Type B pancreatic cell (in vitro differentiated cells): ENCODE measurements around the gene KIR3DL3. TPM values are rescaled to one million over a fixed set of nuclear protein-coding genes. Genes with fewer than 3 reads are reported as not detected.
A peak's percentile ranks its signal among the peaks of the same experiment; 100 is the strongest.
"Not testable (repeated sequence)": the region's sequence is repeated elsewhere in the genome, so short reads cannot be mapped to it uniquely, and the experiment has no call there.

ENCODE experiments used
- DNase-seq: peaks from one replicate; pipeline ENCODE4 v3.0.0; 2021; ENCODE audit warnings: mixed read lengths; ENCODE audit not compliant: unreplicated experiment; ENCODE audit errors: extremely low spot score
- H3K27ac Mint-ChIP-seq: 2 replicates; pipeline ENCODE4 v1.8.0; 2021; ENCODE audit warnings: mild to moderate bottlenecking, mixed read lengths
- H3K27me3 Mint-ChIP-seq: 2 replicates; pipeline ENCODE4 v1.8.0; 2021; ENCODE audit warnings: mixed read lengths
- H3K36me3 Mint-ChIP-seq: 2 replicates; pipeline ENCODE4 v1.8.0; 2021; ENCODE audit warnings: mixed read lengths
- H3K4me1 Mint-ChIP-seq: one replicate; pipeline ENCODE4 v1.8.0; 2021; ENCODE audit warnings: mixed read lengths; ENCODE audit not compliant: unreplicated experiment
- H3K4me3 Mint-ChIP-seq: 2 replicates; pipeline ENCODE4 v1.8.0; 2021; ENCODE audit warnings: mild to moderate bottlenecking, mixed read lengths
- H3K9me3 Mint-ChIP-seq: 2 replicates; pipeline ENCODE4 v1.8.0; 2021; ENCODE audit warnings: mixed read lengths
- CTCF ChIP-seq: fragments of 200-600 bp; sonication (generic); conservative IDR thresholded peaks from 2 replicates; pipeline ENCODE4 v1.5.0; 2021; ENCODE audit warnings: antibody characterized with exemption, mild to moderate bottlenecking
- total RNA-seq: library from RNA; stranded (reverse); gene quantifications from 2 replicates; pipeline ENCODE4 v1.2.1, GENCODE V29; 2021; ENCODE audit warnings: low replicate concordance

KIR3DL3 gene
- total RNA-seq, 1 donor from 2014 or later = not detected

GRCh38 chr19:54738715-54739114, 14.5 kb downstream of the KIR3DL3 start:
- Mint-ChIP-seq H3K4me3 (no peak overlapping the region), H3K27ac (no peak overlapping the region), H3K4me1 (no peaks in the 10 kb centered on the region), H3K36me3 (no peaks in the 10 kb centered on the region), H3K9me3 (peaks cover 27% of the 10 kb centered on the region), H3K27me3 (no peaks in the 10 kb centered on the region)
- DNase-seq = no peak
- no peak for TF ChIP-seq CTCF

- Mint-ChIP-seq H3K9me3 (peaks cover 25% of the 10 kb centered on the region), H3K27me3 (no peaks in the 10 kb centered on the region)
Observed at GRCh38 chr19:54739587-54740497, 15.6 kb downstream of the KIR3DL3 start.

GRCh38 chr19:54741950-54742349, 17.7 kb downstream of the KIR3DL3 start:
- H3K4me3 Mint-ChIP-seq, H3K27me3 Mint-ChIP-seq, H3K4me1 Mint-ChIP-seq, H3K36me3 Mint-ChIP-seq, H3K27ac Mint-ChIP-seq: not testable (repeated sequence)
- H3K9me3 Mint-ChIP-seq = peaks cover 12% of the 10 kb centered on the region
- DNase-seq = peak; percentile 22

More at GRCh38 chr19:54739587-54740497, 15.6 kb downstream of the KIR3DL3 start:
- no peaks in the 10 kb centered on the region for H3K36me3 Mint-ChIP-seq
- H3K4me1 Mint-ChIP-seq = no peaks in the 10 kb centered on the region
- no peak for TF ChIP-seq CTCF
- H3K27ac Mint-ChIP-seq = no peak overlapping the region
- no peak overlapping the region for H3K4me3 Mint-ChIP-seq
- DNase-seq = peak; percentile 8

GRCh38 chr19:54744080-54744479, 19.8 kb downstream of the KIR3DL3 start:
- not testable (repeated sequence) for H3K4me1 Mint-ChIP-seq, H3K9me3 Mint-ChIP-seq, H3K27ac Mint-ChIP-seq, H3K27me3 Mint-ChIP-seq, H3K36me3 Mint-ChIP-seq, H3K4me3 Mint-ChIP-seq, DNase-seq

- H3K27me3 Mint-ChIP-seq, H3K4me3 Mint-ChIP-seq, H3K4me1 Mint-ChIP-seq, H3K36me3 Mint-ChIP-seq, H3K27ac Mint-ChIP-seq, DNase-seq: not testable (repeated sequence)
- peaks cover 11% of the 10 kb centered on the region for H3K9me3 Mint-ChIP-seq
Observed at GRCh38 chr19:54747614-54748322, 23.5 kb downstream of the KIR3DL3 start.

- DNase-seq, H3K4me3 Mint-ChIP-seq, H3K36me3 Mint-ChIP-seq, H3K27me3 Mint-ChIP-seq, H3K4me1 Mint-ChIP-seq, H3K27ac Mint-ChIP-seq: not testable (repeated sequence)
- peaks cover 27% of the 10 kb centered on the region for H3K9me3 Mint-ChIP-seq
Observed at GRCh38 chr19:54750276-54750675, 26.0 kb downstream of the KIR3DL3 start.

GRCh38 chr19:54756204-54757110, 32.2 kb downstream of the KIR3DL3 start:
- DNase-seq, H3K36me3 Mint-ChIP-seq, H3K27ac Mint-ChIP-seq, H3K4me1 Mint-ChIP-seq, H3K27me3 Mint-ChIP-seq, H3K4me3 Mint-ChIP-seq: not testable (repeated sequence)
- peaks cover 21% of the 10 kb centered on the region for H3K9me3 Mint-ChIP-seq

GRCh38 chr19:54758577-54758976, 34.3 kb downstream of the KIR3DL3 start:
- H3K36me3 Mint-ChIP-seq, H3K27me3 Mint-ChIP-seq, H3K27ac Mint-ChIP-seq, H3K4me1 Mint-ChIP-seq, DNase-seq, H3K4me3 Mint-ChIP-seq: not testable (repeated sequence)
- peaks cover 14% of the 10 kb centered on the region for H3K9me3 Mint-ChIP-seq

GRCh38 chr19:54764219-54764618, 40.0 kb downstream of the KIR3DL3 start:
- DNase-seq, H3K27ac Mint-ChIP-seq, H3K36me3 Mint-ChIP-seq, H3K4me1 Mint-ChIP-seq, H3K4me3 Mint-ChIP-seq, H3K9me3 Mint-ChIP-seq, H3K27me3 Mint-ChIP-seq: not testable (repeated sequence)

GRCh38 chr19:54766464-54766863, 42.2 kb downstream of the KIR3DL3 start:
- H3K9me3 Mint-ChIP-seq, H3K4me3 Mint-ChIP-seq, DNase-seq, H3K4me1 Mint-ChIP-seq, H3K27ac Mint-ChIP-seq, H3K27me3 Mint-ChIP-seq, H3K36me3 Mint-ChIP-seq: not testable (repeated sequence)

- not testable (repeated sequence) for H3K4me3 Mint-ChIP-seq, H3K36me3 Mint-ChIP-seq, H3K27me3 Mint-ChIP-seq, DNase-seq, H3K27ac Mint-ChIP-seq, H3K4me1 Mint-ChIP-seq
- H3K9me3 Mint-ChIP-seq = peaks cover 19% of the 10 kb centered on the region
Observed at GRCh38 chr19:54769646-54770045, 45.4 kb downstream of the KIR3DL3 start, which contains the start of gene KIR2DL1. KIR2DL1 (plus strand) TSS chr19:54769793; CDS start chr19:54769851, 58 bp downstream.
